HG02840 (cell line): ENCODE measurements around the gene PPP1R8.
"Not testable (repeated sequence)": the region's sequence is repeated elsewhere in the genome, so short reads cannot be mapped to it uniquely, and the experiment has no call there.

Experiments
- ATAC-seq: cut with Tn5 transposase; IDR thresholded peaks from one replicate; pipeline ENCODE4 v1.9.1; 2021; ENCODE audit warnings: mild to moderate bottlenecking, moderate library complexity, moderate number of reproducible peaks; ENCODE audit not compliant: unreplicated experiment, low FRiP score

Gene PPP1R8

DNA sequence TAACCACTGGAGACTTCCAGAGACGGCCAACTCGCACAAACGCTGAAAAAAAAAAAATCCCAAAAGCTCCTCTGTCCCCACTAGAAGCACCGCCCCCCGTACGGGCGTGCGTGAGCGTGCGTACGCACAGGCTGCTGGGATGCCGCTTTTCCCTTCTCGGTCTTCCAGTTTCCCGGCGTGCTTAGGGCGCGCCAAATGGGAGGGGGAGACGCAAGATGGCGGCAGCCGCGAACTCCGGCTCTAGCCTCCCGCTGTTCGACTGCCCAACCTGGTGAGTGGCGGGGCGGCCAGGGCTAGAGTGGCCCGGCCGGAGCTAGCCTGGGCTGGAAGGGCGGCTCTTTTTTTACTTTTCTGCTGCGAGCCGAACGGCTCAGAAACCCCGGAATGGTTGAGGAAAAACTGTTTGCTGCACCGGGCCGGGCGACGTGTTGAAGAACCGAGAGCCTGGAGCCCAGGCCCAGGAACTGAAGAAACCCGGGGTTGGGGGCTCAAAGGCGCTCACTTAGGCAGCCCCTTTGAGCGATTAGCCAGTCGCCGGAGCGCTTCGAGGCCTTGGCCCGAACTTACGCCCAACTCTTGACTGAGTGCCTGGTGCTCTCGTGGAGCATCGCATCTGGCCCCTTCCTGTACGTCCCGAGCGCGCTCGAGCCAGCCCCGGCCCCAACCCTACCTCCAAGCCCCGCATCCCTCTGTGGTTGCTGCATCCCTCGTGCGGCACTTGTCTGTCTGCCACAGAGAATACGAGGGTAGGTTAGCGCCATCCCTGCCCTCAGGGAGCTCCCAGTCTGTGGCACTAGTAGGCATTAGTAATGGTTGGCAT is at the start of gene PPP1R8:
Gene PPP1R8, plus strand, starts transcription at position 162 of the 820 bp plus-strand sequence. Its CDS starts 54 bp downstream, at position 216.
- peak; percentile 97 for ATAC-seq

DNA sequence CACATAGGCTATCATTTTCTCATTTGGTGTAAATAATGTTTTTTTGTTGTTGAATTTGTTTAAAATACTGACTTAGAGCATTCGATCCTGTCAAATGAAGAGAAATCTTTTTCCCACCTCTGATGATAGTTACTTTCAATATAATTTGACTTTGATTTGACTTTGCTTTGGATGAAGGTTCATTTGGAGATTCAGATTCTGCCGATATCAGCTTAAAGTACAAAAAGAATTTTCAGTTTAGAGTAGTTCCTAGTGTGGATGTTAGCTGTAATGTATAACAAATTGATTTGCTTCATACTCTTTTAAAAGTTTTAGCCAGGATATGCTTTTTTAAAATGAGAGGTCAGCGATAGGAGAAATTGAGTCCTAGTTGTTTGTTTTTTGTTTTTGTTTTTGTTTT is 47.6 kb upstream of the PPP1R8 start:
- no peak for ATAC-seq

DNA sequence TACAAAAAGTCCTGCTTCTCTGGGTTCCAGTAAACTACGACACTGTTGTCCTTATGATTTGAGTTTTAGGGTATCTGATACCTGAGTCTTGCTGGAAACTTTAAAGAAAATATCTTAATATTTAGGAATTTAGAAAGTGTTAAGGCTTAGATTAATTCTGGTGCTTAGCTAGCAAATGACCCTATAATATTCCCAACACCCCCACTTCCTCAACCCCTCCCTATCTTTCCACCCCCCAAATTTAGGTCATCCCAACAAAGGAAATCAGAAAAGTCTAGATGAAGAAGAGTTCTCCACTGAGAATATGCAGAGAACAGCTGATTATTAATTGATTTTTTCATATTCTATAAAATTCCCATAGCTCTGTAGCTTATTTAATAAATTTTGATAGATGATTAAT is 45.9 kb upstream of the PPP1R8 start:
- no peak for ATAC-seq

GRCh38 chr1:27785781-27786455 is 44.7 kb upstream of the PPP1R8 start:
- no peak for ATAC-seq

DNA sequence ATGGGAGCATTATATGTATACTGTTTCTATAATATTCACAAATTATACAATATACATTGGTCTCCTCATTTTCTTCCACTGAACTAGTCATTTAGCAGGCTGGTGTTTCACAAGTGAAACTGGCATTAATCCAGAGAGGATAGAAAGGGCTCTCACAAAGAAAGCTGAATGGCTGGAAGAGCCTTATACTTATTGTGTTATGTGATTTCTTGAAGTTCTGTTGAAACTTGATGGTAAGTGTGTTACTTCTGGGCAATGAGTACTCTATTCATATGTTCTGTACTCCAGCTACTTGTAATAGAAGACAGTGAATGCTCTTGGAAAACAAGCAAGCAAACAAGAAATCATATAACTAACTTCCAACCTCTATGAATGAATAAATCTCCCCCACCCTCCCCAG is 42.7 kb upstream of the PPP1R8 start:
- ATAC-seq, result no peak

DNA sequence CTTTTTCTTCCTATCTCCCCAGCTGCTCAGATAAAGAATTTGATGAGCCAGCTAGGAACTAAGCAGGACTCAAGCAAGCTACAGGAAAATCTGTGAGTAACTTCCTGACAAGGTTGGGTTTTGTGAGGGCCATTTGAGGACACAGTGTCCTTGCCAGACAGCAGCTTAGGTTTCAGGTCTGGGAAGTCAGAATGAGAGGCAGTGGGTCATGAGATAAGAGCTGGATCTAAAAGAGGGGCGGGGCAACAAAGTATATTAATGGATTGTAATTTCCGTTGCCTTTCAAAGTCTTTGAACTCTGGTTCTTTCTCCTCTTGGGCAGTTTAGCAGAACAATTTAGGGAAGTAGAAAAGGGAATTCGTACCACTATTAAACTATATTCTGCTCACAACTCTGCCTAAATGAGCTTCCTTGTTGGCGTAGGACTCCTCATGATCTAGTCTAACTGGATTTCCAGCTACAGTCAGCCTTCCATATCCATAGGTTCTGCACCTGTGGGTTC is 41.0 kb upstream of the PPP1R8 start:
- ATAC-seq, result no peak

DNA sequence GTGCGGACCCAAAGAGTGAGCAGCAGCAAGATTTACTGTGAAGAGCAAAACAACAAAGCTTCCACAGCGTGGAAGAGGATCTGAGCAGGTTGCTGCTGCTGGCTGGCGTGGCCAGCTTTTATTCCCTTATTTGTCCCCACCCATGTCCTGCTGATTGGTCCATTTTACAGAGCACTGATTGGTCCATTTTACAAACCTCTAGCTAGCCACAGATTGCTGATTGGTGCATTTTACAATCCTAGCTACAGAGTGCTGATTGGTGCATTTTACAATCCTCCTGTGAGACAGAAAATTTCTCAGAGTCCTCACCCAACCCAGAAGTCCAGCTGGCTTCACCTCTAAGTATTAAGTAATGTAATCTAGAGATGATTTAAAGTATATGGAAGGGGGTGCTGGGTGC is 40.3 kb upstream of the PPP1R8 start:
- not testable (repeated sequence) for ATAC-seq

GRCh38 chr1:27795601-27796000 is 35.0 kb upstream of the PPP1R8 start:
- ATAC-seq, result no peak

DNA sequence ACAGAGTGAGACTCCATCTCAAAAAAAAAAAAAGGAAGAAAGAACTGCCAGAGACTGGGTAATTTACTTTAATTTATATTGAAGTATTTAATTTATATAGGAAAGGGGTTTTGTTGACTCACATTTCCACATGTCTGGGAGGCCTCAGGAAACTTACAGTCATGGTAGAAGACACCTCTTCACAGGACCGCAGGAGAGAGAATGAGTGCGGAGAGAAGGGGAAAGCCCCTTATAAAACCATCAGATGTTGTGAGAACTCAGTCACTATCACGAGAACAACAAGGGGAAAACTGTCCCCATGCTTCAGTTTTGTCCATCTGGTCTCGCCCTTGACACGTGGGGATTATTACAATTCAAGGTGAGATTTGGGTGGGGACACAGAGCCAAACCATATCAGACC is 25.8 kb upstream of the PPP1R8 start:
- ATAC-seq, result no peak

DNA sequence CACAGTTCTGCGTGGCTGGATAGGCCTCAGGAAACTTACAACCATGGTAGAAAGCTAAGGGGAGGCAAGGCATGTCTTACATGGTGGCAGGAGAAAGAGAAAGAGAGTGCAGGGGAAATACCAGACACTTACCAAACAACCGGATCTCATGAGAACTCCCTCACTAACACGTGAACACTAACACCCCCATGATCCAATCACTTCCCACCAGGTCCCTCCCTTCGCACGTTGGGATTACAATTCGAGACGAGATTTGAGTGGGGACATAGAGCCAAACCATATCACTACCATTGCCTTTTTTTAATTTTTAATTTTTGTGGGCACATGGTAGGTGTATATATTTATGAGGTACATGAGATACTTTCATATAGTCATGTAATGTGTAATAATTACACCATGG is 23.8 kb upstream of the PPP1R8 start:
- no peak for ATAC-seq

- no peak for ATAC-seq
These were observed 23.2 kb upstream of the PPP1R8 start for GRCh38 chr1:27807385-27807784.

DNA sequence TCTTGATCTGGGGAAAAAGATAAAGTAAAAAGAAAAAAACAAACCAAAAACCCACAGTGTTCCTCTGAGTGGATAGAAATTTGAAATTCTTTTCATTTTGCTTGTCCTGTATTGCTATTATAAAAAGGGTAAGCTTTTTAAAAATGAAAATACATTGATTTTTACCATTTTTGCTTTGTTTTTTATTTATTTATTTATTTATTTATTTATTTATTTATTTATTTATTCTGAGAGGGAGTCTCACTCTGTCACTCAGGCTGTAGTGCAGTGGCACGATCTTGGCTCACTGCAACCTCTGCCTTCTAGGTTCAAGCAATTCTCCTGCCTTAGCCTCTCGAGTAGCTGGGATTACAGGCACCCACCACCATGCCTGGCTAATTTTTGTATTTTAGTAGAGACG is 22.5 kb upstream of the PPP1R8 start:
- ATAC-seq, result not testable (repeated sequence)

GRCh38 chr1:27809883-27810282 is 20.7 kb upstream of the PPP1R8 start:
- no peak for ATAC-seq

DNA sequence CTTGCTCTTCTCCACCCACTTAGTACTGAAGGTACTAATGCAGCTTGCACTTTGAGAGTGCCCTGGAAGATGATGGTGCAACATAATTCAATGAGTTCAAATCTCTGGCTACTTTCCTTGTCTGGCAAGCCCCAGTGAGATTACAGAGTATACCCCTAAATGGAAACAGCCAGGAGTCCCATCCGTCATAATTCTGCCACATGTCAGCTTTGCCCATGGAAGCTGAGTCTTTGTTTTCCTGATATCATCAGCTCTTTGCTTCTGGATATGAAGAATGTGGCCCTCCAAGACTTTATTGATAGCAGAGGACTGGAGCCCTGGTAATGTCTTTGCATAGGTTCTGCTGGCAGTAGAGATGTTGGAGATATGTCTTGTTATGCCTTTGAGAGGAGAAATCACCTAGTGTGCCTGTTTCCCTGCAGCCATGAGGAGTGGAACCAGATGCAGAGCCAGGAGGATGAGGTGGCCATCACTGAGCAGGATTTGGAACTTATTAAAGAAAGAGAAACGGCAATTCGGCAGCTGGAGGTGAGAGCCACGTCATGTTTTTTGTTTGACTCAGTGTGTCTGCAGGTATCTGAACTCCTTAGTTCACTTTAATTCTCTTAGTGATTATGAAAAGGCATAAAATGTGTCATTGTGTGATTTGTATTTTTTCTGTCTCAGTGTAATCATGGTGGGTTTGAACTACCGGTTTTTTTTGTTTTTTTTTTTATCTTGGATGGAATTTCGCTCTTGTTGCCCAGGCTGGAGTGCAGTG is 18.7 kb upstream of the PPP1R8 start:
- ATAC-seq, result no peak

- no peak for ATAC-seq
These were observed 13.5 kb upstream of the PPP1R8 start for GRCh38 chr1:27816921-27817630.

- ATAC-seq, result no peak
These were observed 8.7 kb upstream of the PPP1R8 start for GRCh38 chr1:27821761-27822315.

GRCh38 chr1:27823784-27824183 is 6.8 kb upstream of the PPP1R8 start:
- ATAC-seq, result no peak

GRCh38 chr1:27824411-27824810 is 6.2 kb upstream of the PPP1R8 start:
- no peak for ATAC-seq

GRCh38 chr1:27829339-27829960 is 1.1 kb upstream of the PPP1R8 start:
- ATAC-seq, result not testable (repeated sequence)
